Measurements from ENCODE around the gene PPFIA4. TPM values are rescaled to one million over a fixed set of nuclear protein-coding genes. Genes with fewer than 3 reads are reported as not detected.

The PPFIA4 gene
- total RNA-seq, 1 experiment from 2014 or later, result 3.0 TPM

DNA sequence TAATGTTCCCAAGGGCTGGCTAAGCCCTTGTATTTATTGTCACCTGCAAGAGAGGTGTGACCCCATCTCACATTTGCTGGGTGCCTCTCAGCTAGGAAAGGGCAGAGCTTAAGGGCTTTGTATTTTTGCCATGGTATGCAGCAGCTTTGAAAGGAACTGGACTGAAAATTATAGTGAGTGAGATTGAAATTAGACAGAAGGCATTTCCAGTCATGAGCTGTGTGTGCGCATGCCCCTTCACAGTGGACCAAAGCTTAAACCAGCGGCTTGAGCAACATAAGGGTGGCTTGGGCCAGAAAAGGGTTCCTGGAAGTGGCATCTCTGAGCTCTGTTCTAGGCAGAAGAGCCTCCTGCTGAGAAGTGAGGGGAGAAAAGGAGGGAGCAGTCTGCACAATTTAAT, 39.7 kb downstream of the PPFIA4 start:
- CTCF ChIA-PET, result interaction anchor here (0.6 to 1.2 kb wide), 2 partner anchors 61 to 207 kb away, joined by 4 read pairs; no protein-coding TSS in a partner anchor
- TF ChIP-seq, protein P1, sequence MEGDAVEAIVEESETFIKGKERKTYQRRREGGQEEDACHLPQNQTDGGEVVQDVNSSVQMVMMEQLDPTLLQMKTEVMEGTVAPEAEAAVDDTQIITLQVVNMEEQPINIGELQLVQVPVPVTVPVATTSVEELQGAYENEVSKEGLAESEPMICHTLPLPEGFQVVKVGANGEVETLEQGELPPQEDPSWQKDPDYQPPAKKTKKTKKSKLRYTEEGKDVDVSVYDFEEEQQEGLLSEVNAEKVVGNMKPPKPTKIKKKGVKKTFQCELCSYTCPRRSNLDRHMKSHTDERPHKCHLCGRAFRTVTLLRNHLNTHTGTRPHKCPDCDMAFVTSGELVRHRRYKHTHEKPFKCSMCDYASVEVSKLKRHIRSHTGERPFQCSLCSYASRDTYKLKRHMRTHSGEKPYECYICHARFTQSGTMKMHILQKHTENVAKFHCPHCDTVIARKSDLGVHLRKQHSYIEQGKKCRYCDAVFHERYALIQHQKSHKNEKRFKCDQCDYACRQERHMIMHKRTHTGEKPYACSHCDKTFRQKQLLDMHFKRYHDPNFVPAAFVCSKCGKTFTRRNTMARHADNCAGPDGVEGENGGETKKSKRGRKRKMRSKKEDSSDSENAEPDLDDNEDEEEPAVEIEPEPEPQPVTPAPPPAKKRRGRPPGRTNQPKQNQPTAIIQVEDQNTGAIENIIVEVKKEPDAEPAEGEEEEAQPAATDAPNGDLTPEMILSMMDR (conservative IDR thresholded peaks at IDR 0.05; ENCODE audit: low read depth, low read length), result no peak
- TF ChIP-seq EZH2 (IDR thresholded peaks at IDR 0.05; ENCODE audit: borderline replicate concordance, low read depth, low read length, poor library complexity, severe bottlenecking), result no peak
- intact Hi-C loops (cut with micrococcal nuclease; ENCODE audit: unreplicated experiment), result no loop called here
- H3K4me3 ChIP-seq (ENCODE audit: low read depth, low read length, poor library complexity, severe bottlenecking), result no peak overlapping the region
- H3K9me3 ChIP-seq (ENCODE audit: low read depth, low read length, poor library complexity, severe bottlenecking), result no peaks in the 10 kb centered on the region
- H3K36me3 ChIP-seq (ENCODE audit: insufficient read depth, low read length, poor library complexity, severe bottlenecking), result no peaks in the 10 kb centered on the region
- DNase-seq (ENCODE audit: low spot score), result no peak
- POLR2A ChIA-PET (ENCODE audit: low non-redundant PET), result no interaction called here
- H3K4me1 ChIP-seq (ENCODE audit: insufficient read depth, low read length, poor library complexity, severe bottlenecking), result no peaks in the 10 kb centered on the region
- H3K27me3 ChIP-seq (replicated peaks; ENCODE audit: insufficient read depth, low read depth, low read length, poor library complexity), result no peaks in the 10 kb centered on the region
- no TSS peak for BruUV-seq (replicated peaks)
- H3K27ac ChIP-seq (ENCODE audit: low read depth, low read length, poor library complexity, severe bottlenecking), result no peak overlapping the region

DNA sequence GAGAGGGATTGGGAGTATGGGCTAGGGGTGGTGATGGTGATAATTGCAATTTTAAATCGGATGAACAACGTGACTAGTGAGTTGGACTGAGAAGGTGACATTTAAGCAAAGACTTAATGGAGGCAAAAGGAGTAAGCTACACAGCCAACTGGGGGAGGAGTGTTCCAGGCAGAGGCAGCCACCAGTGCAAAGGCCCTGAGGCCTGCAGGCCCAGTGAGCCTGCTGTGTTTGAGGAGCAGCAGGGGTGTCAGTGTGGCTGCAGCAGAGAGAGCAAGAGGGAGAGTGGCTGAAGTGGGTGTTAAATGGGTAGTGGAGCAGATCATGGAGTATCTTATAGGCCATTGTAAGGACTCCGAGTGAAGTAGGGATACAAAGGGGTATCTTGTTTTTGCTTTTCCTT, 40.7 kb downstream of the PPFIA4 start:
- Histone ChIP-seq H3K27ac (ENCODE audit: low read depth, low read length, poor library complexity, severe bottlenecking) (no peak overlapping the region), H3K36me3 (ENCODE audit: insufficient read depth, low read length, poor library complexity, severe bottlenecking) (no peaks in the 10 kb centered on the region), H3K4me1 (ENCODE audit: insufficient read depth, low read length, poor library complexity, severe bottlenecking) (no peaks in the 10 kb centered on the region), H3K27me3 (replicated peaks; ENCODE audit: insufficient read depth, low read depth, low read length, poor library complexity) (no peaks in the 10 kb centered on the region), H3K4me3 (ENCODE audit: low read depth, low read length, poor library complexity, severe bottlenecking) (no peak overlapping the region), H3K9me3 (ENCODE audit: low read depth, low read length, poor library complexity, severe bottlenecking) (no peaks in the 10 kb centered on the region)
- ChIA-PET CTCF (no interaction called here), POLR2A (ENCODE audit: low non-redundant PET) (no interaction called here)
- BruUV-seq (replicated peaks), result no TSS peak
- TF ChIP-seq, protein P1 (conservative IDR thresholded peaks at IDR 0.05; ENCODE audit: low read depth, low read length), result no peak
- TF ChIP-seq EZH2 (IDR thresholded peaks at IDR 0.05; ENCODE audit: borderline replicate concordance, low read depth, low read length, poor library complexity, severe bottlenecking), result no peak
- no peak for DNase-seq (ENCODE audit: low spot score)
- intact Hi-C loops (cut with micrococcal nuclease; ENCODE audit: unreplicated experiment), result no loop called here

DNA sequence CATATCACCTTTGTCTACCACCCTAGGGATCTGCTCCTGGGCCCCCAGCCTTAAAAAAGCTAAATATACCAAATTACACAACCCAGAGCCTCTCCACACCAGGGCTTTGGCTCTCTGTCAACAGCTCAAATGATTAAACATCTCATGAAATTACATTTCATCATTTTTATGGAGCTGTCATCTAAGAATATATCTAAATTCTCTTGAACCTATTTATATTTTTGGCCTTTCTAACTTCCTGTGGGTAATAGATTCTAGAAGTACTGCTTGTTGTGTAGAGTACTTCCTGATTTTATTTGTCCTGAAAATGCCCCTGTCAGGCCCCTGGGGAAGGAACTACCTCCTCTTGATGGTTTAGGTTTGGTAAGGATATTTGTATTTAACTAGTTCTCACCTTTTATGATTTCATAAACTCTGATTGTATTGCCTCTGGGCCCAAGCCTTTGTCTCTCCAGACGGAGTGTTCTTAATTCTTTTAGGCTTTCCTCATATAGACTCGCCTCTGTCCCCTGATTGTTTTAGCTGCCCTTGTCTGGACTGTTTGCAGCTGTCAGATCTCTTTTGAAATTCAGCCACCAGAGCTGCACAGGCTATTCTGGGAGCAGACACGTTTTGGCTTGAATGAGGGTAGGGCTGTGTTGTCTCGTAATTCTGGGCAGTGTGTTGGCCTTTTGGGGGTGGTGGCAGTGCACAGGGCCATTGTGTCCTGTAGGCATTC, 42.9 kb downstream of the PPFIA4 start:
- Histone ChIP-seq H3K4me1 (ENCODE audit: insufficient read depth, low read length, poor library complexity, severe bottlenecking) (no peaks in the 10 kb centered on the region), H3K27me3 (replicated peaks; ENCODE audit: insufficient read depth, low read depth, low read length, poor library complexity) (no peaks in the 10 kb centered on the region), H3K9me3 (ENCODE audit: low read depth, low read length, poor library complexity, severe bottlenecking) (no peaks in the 10 kb centered on the region), H3K4me3 (ENCODE audit: low read depth, low read length, poor library complexity, severe bottlenecking) (no peak overlapping the region), H3K27ac (ENCODE audit: low read depth, low read length, poor library complexity, severe bottlenecking) (no peak overlapping the region), H3K36me3 (ENCODE audit: insufficient read depth, low read length, poor library complexity, severe bottlenecking) (no peaks in the 10 kb centered on the region)
- no TSS peak for BruUV-seq (replicated peaks)
- POLR2A ChIA-PET (ENCODE audit: low non-redundant PET), result no interaction called here
- no peak for TF ChIP-seq EZH2 (IDR thresholded peaks at IDR 0.05; ENCODE audit: borderline replicate concordance, low read depth, low read length, poor library complexity, severe bottlenecking)
- TF ChIP-seq, protein P1 (conservative IDR thresholded peaks at IDR 0.05; ENCODE audit: low read depth, low read length), result no peak
- intact Hi-C loops (cut with micrococcal nuclease; ENCODE audit: unreplicated experiment), result no loop called here
- DNase-seq (ENCODE audit: low spot score), result no peak
- CTCF ChIA-PET, result no interaction called here

Data from A673 (cell line).